ENCODE measurements around the gene LYPLAL1. TPM values are rescaled to one million over a fixed set of nuclear protein-coding genes. Genes with fewer than 3 reads are reported as not detected.

LYPLAL1 gene
- total and polyA plus RNA-seq, 9 of the 15 experiments (the other 6 are each of a cell fraction or from before 2014, with no cell fraction given) = 14.9 to 179 (median 46.3) TPM

DNA sequence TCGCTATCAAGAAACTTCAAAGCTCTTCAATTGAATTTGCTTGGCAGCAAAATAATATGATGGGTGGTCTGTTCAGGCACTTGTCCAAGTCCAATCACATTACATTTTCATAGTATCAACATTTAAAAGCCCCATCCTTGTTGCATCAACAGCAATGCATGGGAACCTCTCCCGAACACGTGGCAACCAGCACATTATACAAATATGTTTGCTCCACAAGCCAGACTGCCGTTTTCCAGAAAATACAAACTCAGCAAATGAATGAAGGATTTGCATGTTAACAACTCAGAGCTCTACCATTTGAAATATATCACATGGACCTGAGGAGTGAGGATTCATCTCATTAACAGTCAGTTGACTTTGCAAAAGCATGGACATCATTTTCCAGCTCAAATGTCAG lies 20.0 kb upstream of the LYPLAL1 start:
- FAIRE-seq = no peak
- H2AFZ ChIP-seq (ENCODE audit: low read depth, low read length) = peak overlapping the region; percentile 51; the same call in 1 of the 2 replicates
- H3K79me2 ChIP-seq (ENCODE audit: control insufficient read depth, insufficient read depth, low read length) = no peaks in the 10 kb centered on the region
- BruUV-seq (replicated peaks) = no TSS peak
- H3K36me3 ChIP-seq (ENCODE audit: control insufficient read depth, insufficient read depth, low read length) = no peaks in the 10 kb centered on the region
- in situ Hi-C loops (cut with MboI) (no loop called here), intact Hi-C loops (cut with micrococcal nuclease) (no loop called here)
- no peak for DNase-seq (ENCODE audit: extremely low read depth in 1 of 4, low spot score in 3 of 4)
- peaks cover 0 to 20% of the 10 kb centered on the region in 2 experiments; a peak in 3 of 5 replicates for H3K4me1 ChIP-seq (replicated peaks in 1 of 2; ENCODE audit: control insufficient read depth in 2 of 2, insufficient read depth in 2 of 2, low read length in 2 of 2)
- H3K27me3 ChIP-seq (ENCODE audit: control insufficient read depth in 2 of 2, insufficient read depth in 2 of 2, low read length in 2 of 2) = no peaks in the 10 kb centered on the region
- no peak overlapping the region for H3K4me2 ChIP-seq (ENCODE audit: insufficient read depth, low read length)
- ATAC-seq = no peak
- no peak overlapping the region for H3K27ac ChIP-seq (ENCODE audit: extremely low read depth, low read depth, low read length)
- no peaks in the 10 kb centered on the region for H3K9me3 ChIP-seq (replicated peaks; ENCODE audit: control insufficient read depth, insufficient read depth, low read depth, low read length)
- H4K20me1 ChIP-seq (replicated peaks; ENCODE audit: control insufficient read depth, insufficient read depth, low read length) = no peaks in the 10 kb centered on the region
- no peak overlapping the region for H3K9ac ChIP-seq (ENCODE audit: insufficient read depth in 1 of 2, low read depth in 2 of 2, low read length in 2 of 2)
- H3K9me1 ChIP-seq (ENCODE audit: control insufficient read depth, insufficient read depth, low read length) = no peaks in the 10 kb centered on the region
- CTCF ChIA-PET (ENCODE audit: low intra/inter-chr PET ratio) = no interaction called here
- 60% methylated on average over 4 of the region's 4 CpGs for WGBS (ENCODE audit: insufficient coverage, low coverage, missing lambda C conversion rate)
- H3K4me3 ChIP-seq = no peak overlapping the region
- POLR2A ChIA-PET = interaction anchor here (1.6 kb wide), 1 partner anchor 12 kb away, joined by 3 read pairs; no protein-coding TSS in a partner anchor
- TF ChIP-seq, protein P1, sequence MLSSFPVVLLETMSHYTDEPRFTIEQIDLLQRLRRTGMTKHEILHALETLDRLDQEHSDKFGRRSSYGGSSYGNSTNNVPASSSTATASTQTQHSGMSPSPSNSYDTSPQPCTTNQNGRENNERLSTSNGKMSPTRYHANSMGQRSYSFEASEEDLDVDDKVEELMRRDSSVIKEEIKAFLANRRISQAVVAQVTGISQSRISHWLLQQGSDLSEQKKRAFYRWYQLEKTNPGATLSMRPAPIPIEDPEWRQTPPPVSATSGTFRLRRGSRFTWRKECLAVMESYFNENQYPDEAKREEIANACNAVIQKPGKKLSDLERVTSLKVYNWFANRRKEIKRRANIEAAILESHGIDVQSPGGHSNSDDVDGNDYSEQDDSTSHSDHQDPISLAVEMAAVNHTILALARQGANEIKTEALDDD (IDR thresholded peaks at IDR 0.05) = no peak
- TF ChIP-seq ZNF592 (IDR thresholded peaks at IDR 0.05) (0 out of 2 replicates have a peak, but pooled peaks have one; percentile 20), MAFF (IDR thresholded peaks at IDR 0.05; ENCODE audit: low read length) (0 out of 2 replicates have a peak, but pooled peaks have one; percentile 12), TCF3 (CRISPR knock-in tag; IDR thresholded peaks at IDR 0.05) (no peak), ZNF316 (IDR thresholded peaks at IDR 0.05) (peak; percentile 78), L3MBTL2 (IDR thresholded peaks at IDR 0.05) (peak; percentile 42; the same call in 1 of the 2 replicates)
